Stimulated activated CD4-positive, alpha-beta T cell treated with anti-CD3 and anti-CD28 coated beads, TNF-alpha, amount 100 ng/mL, for 24 hours (primary cell): ENCODE data around the gene CNTNAP1.
"Not testable (repeated sequence)": the region's sequence is repeated elsewhere in the genome, so short reads cannot be mapped to it uniquely, and the experiment has no call there.

ENCODE experiments used
- DNase-seq, 3 experiments: peaks; one replicate each; pipeline ENCODE4 v3.0.0-alpha.2; 2020; ENCODE audit warnings: low read depth in 3 of 3

The CNTNAP1 gene

GRCh38 chr17:42681976-42682721 is at the start of gene CNTNAP1:
Gene CNTNAP1, plus strand, starts transcription at chr17:42682531. Its CDS starts 299 bp downstream, at chr17:42682830.
- no peak for DNase-seq

- no peak for DNase-seq
These were observed 49.3 kb upstream of the CNTNAP1 start for GRCh38 chr17:42632949-42633444.

GRCh38 chr17:42639525-42640113 is 42.7 kb upstream of the CNTNAP1 start:
- DNase-seq, result no peak

- DNase-seq, result no peak
These were observed 42.2 kb upstream of the CNTNAP1 start for GRCh38 chr17:42640121-42640520.

- DNase-seq, result no peak
These were observed 40.0 kb upstream of the CNTNAP1 start for GRCh38 chr17:42642336-42642735.

- no peak for DNase-seq
These were observed 34.6 kb upstream of the CNTNAP1 start for GRCh38 chr17:42647778-42648177.

- no peak for DNase-seq
These were observed 30.9 kb upstream of the CNTNAP1 start for GRCh38 chr17:42651392-42651791.

GRCh38 chr17:42653179-42654124 is 28.9 kb upstream of the CNTNAP1 start:
- no peak for DNase-seq

GRCh38 chr17:42655528-42655927 is 26.8 kb upstream of the CNTNAP1 start:
- no peak for DNase-seq

GRCh38 chr17:42657824-42658588 is 24.3 kb upstream of the CNTNAP1 start:
- no peak for DNase-seq

- peak; percentile 62 to 85 (median 69) for DNase-seq
These were observed 23.0 kb upstream of the CNTNAP1 start, which contains the start of gene TUBG2 for GRCh38 chr17:42659079-42659931. Gene TUBG2, plus strand, starts transcription at chr17:42659284. Its CDS starts 220 bp downstream, at chr17:42659504.

GRCh38 chr17:42659932-42660274 is 22.4 kb upstream of the CNTNAP1 start:
- not testable (repeated sequence) for DNase-seq

- no peak for DNase-seq
These were observed 21.5 kb upstream of the CNTNAP1 start for GRCh38 chr17:42660692-42661345.

GRCh38 chr17:42665581-42666001 is 16.7 kb upstream of the CNTNAP1 start:
- no peak for DNase-seq

GRCh38 chr17:42666126-42666525 is 16.2 kb upstream of the CNTNAP1 start:
- DNase-seq, result not testable (repeated sequence)

- DNase-seq, result no peak
These were observed 15.0 kb upstream of the CNTNAP1 start for GRCh38 chr17:42667088-42667951.

- DNase-seq, result no peak
These were observed 12.7 kb upstream of the CNTNAP1 start for GRCh38 chr17:42669705-42669976.

GRCh38 chr17:42669977-42670788 is 12.1 kb upstream of the CNTNAP1 start:
- no peak for DNase-seq
